ENCODE results near the gene WNT11. TPM values are rescaled to one million over a fixed set of nuclear protein-coding genes. Genes with fewer than 3 reads are reported as not detected.
"Not testable (repeated sequence)": the region's sequence is repeated elsewhere in the genome, so short reads cannot be mapped to it uniquely, and the experiment has no call there.

The WNT11 gene
- total RNA-seq, 1 donor from 2014 or later: 2.9 TPM

- no peak for DNase-seq (ENCODE audit: low spot score)
These were observed 3.0 kb downstream of the WNT11 start for GRCh38 chr11:76203131-76203925.

- DNase-seq (ENCODE audit: low spot score): no peak
These were observed 4.5 kb downstream of the WNT11 start for GRCh38 chr11:76201672-76202412.

GRCh38 chr11:76201056-76201455, 5.2 kb downstream of the WNT11 start:
- DNase-seq (ENCODE audit: low spot score): no peak

- no peak for DNase-seq (ENCODE audit: low spot score)
These were observed 6.0 kb downstream of the WNT11 start for GRCh38 chr11:76200006-76200940.

GRCh38 chr11:76198691-76199090, 7.6 kb downstream of the WNT11 start:
- DNase-seq (ENCODE audit: low spot score): not testable (repeated sequence)

- DNase-seq (ENCODE audit: low spot score): no peak
These were observed 8.2 kb downstream of the WNT11 start for GRCh38 chr11:76197941-76198640.

GRCh38 chr11:76197332-76197731, 9.0 kb downstream of the WNT11 start:
- no peak for DNase-seq (ENCODE audit: low spot score)

GRCh38 chr11:76196849-76197248, 9.5 kb downstream of the WNT11 start:
- no peak for DNase-seq (ENCODE audit: low spot score)

GRCh38 chr11:76194872-76195668, 11.2 kb downstream of the WNT11 start:
- DNase-seq (ENCODE audit: low spot score): no peak

- no peak for DNase-seq (ENCODE audit: low spot score)
These were observed 13.1 kb downstream of the WNT11 start for GRCh38 chr11:76193219-76193618.

- DNase-seq (ENCODE audit: low spot score): peak; percentile 43
These were observed 15.9 kb downstream of the WNT11 start for GRCh38 chr11:76190376-76190775.

GRCh38 chr11:76189682-76190081, 16.6 kb downstream of the WNT11 start:
- no peak for DNase-seq (ENCODE audit: low spot score)

GRCh38 chr11:76188873-76189272, 17.4 kb downstream of the WNT11 start:
- no peak for DNase-seq (ENCODE audit: low spot score)

- DNase-seq (ENCODE audit: low spot score): no peak
These were observed 19.5 kb downstream of the WNT11 start for GRCh38 chr11:76186776-76187279.

GRCh38 chr11:76185931-76186401, 20.3 kb downstream of the WNT11 start:
- DNase-seq (ENCODE audit: low spot score): peak; percentile 94

- DNase-seq (ENCODE audit: low spot score): no peak
These were observed 20.8 kb downstream of the WNT11 start for GRCh38 chr11:76185511-76185910.

GRCh38 chr11:76184551-76184993, 21.7 kb downstream of the WNT11 start:
- DNase-seq (ENCODE audit: low spot score): peak; percentile 77

GRCh38 chr11:76181371-76181770, 24.9 kb downstream of the WNT11 start:
- no peak for DNase-seq (ENCODE audit: low spot score)

- DNase-seq (ENCODE audit: low spot score): no peak
These were observed 27.2 kb downstream of the WNT11 start for GRCh38 chr11:76179147-76179546.

GRCh38 chr11:76177250-76177686, 29.0 kb downstream of the WNT11 start:
- DNase-seq (ENCODE audit: low spot score): no peak

Measured in umbilical cord (tissue), 2 donors.